GM18520 (cell line): ENCODE data around the gene ZDHHC13.

Source experiments
- ATAC-seq: cut with Tn5 transposase; IDR thresholded peaks from one replicate; pipeline ENCODE4 v1.9.1; 2021; ENCODE audit not compliant: unreplicated experiment

Gene ZDHHC13

DNA sequence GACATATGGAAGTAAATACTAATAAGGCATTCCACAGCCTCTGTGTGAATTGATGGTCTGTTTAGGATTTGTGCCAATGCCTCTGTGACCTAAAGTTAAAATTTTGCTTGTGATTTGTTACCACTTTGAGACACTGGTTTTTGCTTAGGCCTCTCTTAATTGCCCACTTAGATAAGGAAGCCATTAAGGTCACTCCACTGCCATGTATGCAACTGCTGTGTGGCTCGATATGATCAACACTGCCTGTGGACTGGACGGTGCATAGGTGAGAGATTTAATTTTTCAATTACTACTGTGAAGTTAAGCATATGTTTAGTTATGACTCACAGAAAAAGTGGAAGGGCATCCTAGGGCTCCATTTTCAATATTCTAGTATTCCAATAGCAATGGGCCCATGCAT is 47.9 kb downstream of the ZDHHC13 start:
- ATAC-seq = no peak

DNA sequence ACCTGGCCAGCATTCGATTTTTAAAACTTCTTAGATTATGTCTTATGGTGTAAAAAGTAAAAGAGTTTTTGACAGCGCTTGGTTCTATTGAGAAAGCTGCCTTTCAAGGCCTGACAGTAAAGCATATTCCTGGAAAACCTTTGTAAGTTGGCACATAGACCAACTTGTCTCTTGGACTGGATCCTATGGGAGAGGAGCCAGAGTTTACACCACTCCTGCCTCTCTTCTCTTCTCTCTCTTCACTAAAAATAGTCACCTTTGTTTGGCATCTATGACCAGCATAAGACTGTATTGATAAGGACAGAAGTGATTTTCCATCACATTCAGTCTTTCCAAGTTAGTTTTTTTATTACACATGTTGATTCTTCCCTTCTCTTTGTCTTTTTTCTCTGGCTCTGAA is 51.1 kb downstream of the ZDHHC13 start:
- ATAC-seq = no peak

DNA sequence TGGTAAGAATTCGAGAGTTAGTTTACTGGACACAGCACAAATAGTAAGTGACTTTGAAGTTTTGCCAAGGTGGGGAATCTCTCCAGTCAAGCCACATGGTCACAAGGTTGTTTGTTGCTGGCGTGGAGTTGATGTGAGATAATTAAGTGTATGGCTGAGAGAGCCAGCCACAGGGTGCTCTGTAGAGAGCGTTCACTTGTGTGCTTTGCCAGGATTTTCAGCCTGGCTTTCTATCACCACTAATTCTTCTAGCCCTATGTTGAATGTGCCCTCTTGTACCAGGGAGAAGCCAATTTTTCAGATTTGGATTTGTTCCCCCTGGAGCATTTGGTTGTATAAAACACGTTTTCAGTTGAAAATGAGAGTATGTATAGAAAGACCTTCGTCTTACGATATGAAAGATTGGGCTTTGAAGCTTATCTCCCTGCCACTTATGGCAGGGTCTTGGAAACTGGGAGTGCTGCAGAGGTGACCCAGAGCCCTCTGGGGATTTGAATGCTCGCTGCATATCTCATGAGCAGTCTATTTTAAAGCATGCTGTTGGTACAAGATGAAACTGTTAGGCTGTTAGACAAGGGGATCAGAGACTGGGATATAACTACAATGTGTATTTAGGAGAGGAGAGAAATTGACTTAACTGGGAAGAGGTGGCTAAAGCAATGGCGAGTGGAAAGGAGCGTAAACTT is 56.2 kb downstream of the ZDHHC13 start:
- ATAC-seq = no peak

DNA sequence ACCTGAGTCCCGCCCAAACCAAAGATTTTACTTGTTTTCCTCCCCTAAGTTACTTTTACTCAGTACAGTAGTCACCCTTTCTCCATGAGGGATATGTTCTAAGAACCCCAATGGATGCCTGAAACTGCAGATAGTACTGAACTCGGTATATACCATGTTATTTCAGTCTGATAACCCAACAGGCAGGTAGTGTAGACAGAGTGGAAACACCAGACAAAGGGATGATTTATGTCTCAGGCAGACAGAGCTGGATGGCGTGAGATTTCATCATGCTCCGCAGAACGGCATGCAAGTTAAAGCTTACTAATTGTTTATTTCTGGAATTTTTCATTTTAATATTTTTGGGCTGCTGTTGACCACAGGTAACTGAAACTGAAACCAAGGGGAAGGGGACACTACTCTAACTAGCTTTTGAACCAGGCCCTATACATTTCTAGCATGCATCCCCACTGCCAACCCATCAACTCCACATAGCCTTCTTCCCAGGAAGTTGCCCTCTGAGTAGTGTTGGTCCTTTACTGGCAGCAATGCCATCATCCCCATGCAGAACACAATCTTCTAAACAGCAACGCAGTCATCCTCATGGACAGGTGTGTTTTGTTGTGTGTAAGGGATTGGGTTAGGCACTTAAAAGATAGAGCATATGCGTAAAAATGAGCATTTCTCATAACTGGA is 57.1 kb downstream of the ZDHHC13 start:
- ATAC-seq = no peak

DNA sequence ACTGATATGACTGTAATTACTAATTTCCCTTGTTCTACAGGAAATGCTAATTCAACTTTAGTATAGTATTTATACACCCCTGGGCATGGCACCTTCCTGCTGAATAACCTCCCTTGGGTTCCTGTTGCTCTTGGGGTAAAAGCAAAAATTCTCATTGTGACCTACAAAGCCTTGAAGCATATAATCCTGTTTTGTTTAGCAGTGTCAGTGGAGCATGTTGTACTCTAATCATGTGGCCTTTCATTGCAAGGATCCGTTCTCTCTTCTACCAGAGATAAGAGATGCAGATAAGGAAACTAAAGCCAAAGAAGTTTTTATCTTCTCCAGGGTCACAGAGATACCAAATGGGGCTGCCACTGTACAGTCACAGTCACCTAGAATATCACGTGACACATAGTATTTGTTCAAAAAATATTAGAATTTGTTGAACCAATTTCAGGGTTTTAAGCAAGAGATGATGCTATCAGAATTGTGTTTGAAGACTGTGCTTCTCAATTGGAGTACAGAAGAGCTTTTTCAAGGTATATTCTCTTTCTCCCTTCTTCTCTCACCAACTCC is 59.7 kb downstream of the ZDHHC13 start:
- no peak for ATAC-seq

DNA sequence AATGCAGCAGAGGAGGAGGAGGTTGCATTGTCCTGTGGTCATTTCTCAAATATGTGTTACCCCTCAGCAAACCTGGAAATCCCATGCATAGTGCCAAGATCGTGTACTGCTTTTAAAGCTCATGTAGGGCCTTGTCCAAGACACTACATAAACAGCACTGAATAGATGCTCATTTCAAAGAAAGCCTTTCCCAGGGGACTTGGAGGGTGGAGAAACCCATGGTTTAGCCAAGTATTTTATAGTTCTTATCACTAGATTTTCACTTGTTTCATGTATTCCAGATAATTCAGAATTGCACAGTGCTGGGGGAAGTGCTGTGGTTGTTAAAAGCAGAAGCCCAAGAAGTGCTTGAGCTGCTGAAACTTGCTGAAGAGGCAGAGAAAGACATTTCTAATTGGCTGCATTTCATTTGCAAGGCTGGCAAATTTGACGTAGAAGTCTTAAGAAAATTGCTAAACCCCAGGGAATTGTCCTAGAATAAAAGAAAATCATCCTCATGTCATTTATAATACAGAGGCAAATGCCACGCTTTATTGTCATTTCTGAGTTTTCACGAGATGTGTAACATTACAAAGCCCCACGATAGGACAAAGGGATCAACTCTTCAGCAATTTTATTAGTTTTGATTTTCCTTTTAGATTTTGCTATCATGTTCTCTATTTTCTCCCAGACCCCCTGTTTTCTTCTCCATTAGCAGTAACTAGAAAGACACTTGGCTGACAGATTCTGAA is 64.7 kb downstream of the ZDHHC13 start:
- ATAC-seq = no peak

DNA sequence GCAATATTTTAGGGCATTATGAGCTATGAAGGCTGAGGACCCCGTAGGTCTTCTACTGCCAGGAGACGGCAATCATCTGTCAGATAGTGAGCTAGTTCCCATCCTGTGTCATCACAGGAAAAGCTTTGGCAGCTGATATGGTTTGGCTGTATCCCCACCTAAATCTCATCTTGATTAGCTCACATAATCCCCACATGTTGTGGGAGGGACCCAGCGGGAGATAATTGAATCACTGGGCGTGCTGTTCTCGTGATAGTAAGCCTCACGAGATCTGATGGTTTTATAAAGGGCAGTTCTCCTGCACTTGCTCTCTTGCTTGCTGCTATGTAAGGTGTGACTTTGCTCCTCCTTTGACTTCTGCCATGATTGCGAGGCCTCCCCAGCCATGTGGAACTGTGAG is 66.7 kb downstream of the ZDHHC13 start:
- ATAC-seq = no peak

DNA sequence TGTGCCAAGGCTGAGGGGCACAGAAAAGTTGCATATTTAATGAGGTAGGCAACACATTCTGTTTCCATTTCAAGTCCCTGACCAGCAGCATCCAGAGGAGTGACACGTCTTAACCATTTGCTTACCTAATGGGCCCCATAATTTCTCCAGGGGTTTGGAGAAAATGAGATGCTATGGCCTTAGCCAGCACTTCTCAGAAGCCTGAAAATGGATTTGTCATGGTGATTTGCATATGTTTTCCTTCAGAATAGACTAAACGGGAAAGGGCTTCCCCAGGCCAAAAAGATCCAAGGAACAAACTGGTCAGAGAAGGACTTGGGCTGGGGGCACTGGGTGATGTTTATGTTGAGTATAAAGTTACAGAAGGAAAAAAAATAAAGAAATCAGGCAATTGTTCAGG is 68.1 kb downstream of the ZDHHC13 start:
- no peak for ATAC-seq

DNA sequence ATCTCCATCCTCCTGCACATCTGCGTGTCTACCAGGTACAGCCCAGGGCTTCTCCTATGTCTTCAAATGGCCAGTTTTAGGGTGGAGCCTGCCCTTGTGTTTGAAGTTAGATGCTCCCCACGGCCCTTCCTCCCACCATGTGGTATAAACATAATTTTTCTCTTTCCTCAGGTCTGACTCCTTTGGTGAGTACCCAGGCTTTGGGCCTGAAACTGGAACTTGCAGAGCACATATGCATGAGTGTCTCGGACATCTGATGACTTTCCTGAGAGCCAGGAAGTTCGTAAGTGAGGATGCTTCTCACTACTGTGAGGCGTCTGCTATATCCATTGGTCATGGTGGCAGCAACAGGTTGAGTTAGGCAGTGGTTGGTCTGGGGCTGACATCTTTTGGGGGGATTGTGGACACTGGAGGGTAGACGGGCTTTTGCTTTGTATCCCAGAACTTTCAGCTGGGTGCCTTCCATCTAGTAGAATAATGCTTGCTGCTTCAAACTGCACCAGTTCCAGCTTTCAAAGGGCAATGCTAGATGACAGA is 68.6 kb downstream of the ZDHHC13 start:
- no peak for ATAC-seq

DNA sequence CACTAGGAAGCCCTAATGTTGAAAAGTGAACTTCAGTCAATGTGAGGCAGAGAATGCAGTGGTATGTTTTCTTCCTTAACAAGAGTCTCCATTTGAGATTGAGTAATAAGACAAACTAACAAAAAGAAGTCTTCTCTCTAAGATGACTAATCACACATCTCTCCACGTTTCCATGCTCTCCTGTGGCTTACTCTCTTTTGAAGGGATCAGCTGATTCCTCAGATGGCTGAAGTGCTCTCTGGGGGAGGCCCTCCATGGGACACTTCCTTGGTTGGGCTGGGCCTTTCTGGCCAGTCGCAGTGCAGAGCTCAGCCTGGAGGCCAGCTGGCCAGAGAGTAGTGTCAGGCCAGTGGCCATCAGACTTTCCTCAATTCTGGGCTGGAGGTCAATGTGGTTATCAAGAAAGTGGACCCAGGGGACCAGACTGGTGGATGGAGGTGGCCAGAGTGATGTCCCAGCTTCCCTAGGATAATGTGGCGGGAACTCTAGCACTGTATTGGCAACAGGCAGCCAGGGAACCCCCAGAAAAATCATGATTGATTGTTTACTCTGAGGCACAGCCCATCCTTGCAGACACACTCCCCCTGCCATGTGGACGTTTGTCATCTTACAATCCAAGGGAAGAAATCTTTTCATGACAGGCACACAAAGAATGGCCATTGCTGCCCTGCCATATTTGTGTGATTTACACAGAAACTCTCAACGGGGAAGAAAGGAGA is 70.3 kb downstream of the ZDHHC13 start:
- no peak for ATAC-seq

DNA sequence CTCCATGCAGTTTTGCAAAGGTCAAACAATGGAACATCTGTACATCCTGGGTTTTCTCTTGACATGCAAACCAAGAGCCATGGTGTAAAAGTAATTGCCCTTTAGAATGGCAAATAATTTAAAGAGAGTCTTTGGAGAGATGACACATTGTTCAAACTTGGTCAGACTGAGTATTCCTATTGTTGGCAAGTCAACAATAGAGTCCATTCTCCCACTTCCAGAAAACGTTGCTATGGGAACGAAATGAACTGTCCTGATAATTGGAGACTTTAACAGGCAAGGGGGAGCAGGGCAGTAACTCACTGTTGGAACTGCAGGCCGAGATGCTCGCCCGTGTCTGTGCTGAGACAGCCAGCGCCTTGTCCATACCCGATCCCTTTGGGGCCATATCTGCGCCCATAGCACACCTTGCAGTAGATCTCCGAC is 70.9 kb downstream of the ZDHHC13 start:
- ATAC-seq = no peak

DNA sequence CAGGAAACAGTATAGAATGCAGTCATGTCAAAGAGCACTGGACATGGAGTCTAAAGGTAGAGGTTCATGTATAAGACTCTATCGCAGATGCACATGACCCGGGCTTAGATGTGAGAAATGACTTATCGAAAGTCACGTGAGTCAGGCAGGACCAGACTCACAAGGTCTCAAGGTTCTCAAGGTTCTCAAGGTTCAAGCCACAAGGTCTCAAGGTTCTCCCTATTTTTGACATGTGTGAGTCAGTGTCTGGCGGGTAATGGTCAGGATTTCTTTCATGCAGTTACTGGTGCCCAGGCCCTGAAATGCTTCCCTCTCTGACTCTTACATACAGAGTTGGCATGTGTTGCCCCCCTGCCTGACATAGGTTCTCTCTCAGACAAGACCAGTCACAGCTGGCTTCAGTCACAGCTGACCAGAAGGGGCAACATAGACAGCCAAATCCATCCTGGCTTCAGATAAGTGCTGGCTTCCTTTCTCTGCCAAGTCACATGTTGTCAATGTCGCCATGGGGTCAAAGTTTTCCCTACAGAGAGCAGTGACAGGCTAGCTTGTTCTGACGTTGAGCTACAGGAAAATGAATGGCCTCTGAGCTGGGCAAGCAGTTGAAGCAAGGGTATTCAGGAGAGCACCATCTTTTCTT is 74.7 kb downstream of the ZDHHC13 start:
- no peak for ATAC-seq

DNA sequence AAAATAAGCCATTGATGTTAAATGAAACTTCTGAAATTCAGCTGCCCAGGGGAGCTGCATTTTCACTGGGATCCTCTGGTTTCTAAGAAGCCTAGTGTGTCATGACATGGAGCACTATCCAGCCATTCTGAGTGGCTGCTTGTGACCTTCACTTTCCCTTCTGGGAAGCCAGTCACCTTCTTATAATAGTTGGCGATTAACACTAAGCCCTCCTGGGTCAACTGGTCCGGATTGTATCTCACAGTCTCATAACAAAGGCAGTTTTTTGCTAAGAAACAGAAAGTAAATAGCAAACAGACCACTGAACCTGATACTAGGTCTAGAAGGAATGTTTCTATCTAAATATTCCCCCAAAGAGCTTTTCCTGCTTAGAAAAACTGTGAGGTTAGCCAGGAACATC is 76.9 kb downstream of the ZDHHC13 start:
- ATAC-seq = no peak

DNA sequence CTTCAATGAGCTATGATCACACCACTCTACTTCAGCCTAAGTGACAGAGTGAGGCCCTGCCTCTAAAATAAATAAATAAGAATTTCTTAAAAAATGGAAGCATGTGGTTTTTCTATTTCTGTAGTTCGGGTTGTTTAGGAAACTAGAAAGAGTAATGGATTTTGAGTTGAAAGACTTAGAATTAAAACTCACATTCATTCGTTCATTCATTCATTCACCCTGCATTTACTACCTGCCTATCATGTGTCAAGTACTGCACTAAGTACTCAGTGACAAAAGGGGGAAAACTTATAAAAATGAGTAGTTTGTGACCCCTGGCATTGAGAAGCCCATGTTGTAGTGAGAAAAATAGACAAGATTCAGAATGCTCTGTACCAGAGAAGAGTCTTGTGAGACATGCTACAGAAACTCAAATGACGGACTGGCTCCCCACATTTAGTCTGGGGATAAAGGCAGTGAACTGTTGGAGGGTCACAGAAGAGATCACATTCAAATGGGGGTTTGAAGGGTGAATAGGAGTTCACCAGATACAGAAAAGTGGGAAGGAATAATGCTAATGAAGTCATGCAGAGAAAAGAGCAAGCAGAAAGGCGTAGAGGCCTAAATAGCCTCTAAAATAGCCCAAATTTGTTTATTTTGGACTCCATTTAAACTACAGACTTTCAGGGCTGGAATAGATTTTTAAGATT is 77.8 kb downstream of the ZDHHC13 start:
- ATAC-seq = no peak

DNA sequence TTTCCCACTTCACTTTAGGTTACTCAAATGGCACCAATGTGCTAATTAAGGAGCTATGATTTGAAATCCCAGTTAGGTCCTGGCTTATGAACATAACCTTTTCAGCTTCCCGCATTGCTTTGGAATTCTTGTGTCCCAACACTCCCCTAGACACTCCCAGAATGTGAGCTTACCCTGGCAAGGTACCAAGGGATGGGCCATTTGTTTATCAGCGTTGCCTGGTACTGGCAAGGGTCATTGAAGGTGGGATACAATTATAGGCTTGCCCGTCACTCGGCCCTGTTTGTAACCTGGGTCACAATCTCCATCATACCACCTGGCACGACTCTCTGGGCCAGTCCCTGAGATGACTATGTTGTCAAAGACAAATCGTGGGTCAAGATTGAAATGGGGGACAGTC is 79.5 kb downstream of the ZDHHC13 start:
- no peak for ATAC-seq

DNA sequence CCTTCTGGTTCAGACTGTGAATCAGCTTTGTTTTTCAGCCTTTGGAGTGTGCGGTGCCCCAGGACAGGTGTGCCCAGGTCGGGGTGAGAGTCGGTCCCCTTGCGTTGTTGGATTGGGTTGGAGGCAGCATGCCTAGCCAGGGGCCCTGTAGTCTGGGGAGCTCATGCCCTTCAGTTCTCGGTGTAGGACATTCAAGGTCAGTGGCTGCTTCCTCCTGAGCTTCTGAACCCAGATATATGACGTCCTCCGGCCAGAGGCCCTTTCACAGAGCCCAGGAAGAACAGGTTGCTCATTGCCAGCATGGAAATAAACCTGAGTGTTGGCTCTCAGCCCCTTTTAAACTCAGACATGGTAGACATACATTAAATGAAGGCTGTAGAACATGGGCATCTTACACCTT is 82.1 kb downstream of the ZDHHC13 start:
- no peak for ATAC-seq

DNA sequence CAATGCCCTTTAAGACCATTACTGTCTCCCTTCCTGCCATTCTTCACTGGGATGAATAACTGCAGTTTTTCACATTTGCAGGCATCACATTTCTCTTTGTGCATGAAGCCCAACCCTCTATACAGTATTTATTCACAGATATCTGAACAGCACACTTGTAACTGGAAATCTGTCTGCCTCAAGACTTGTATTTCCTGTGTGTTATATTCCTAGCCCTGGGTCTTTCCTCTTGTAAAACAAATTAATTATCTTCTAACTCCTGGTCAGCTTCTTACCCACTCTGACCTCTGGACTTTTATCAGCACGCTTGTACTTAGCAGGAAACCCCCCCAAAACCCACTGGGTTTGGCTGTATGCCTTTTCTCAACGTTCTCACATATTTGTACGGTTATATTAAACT is 82.8 kb downstream of the ZDHHC13 start:
- ATAC-seq = no peak

DNA sequence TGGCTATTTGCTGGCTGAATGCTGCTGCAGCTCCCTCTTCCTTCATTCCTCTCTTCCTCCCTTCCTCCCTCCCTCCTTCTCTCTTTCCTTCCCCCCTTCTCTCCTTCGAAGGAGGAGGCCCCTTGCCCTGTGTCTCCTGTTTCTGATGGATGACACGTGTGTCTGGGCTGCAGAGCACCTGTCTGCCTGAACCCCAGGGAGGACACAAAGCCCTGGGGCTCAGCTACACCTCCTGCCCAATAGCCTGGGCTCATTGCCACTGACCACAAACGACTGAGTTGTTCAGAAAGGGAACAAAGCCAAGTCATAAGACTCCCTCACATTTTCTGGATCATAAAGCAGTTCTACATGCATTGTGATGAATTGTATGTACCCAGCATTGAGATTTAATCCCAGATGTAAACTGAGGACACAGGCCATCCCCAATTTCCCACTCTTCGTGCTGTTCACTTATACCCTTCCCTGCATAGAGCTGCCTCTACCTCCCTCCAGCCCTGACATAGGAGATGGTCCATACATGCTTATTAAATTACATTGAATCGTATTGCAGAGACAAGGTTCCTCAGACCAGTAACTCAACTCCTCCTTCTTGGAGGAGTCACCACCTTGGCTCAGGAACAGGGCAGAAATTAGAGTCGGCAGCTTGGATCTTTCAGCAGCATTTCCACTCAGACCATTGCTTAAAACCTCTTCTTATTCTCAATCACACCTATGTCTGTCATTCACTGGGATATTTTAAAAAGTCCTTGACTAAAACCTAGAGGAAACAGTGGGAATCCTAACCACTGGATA is 83.6 kb downstream of the ZDHHC13 start:
- no peak for ATAC-seq
